Activated CD4-positive, alpha-beta T cell treated with anti-CD3 and anti-CD28 coated beads for 48 hours (primary cell): ENCODE measurements around the gene CSNK1G2.

Experiments used
- DNase-seq: peaks from one replicate; pipeline ENCODE4 v3.0.0-alpha.2; 2020

The CSNK1G2 gene

GRCh38 chr19:1991018-1991913 is 50.3 kb downstream of the CSNK1G2 start:
- DNase-seq: no peak

- DNase-seq: peak; percentile 38
These were observed 51.8 kb downstream of the CSNK1G2 start for GRCh38 chr19:1992759-1993260.

GRCh38 chr19:1997353-1998233 is 56.6 kb downstream of the CSNK1G2 start:
- no peak for DNase-seq

GRCh38 chr19:1998712-1999708 is 58.0 kb downstream of the CSNK1G2 start:
- no peak for DNase-seq

- no peak for DNase-seq
These were observed 59.0 kb downstream of the CSNK1G2 start for GRCh38 chr19:1999856-2000515.

- DNase-seq: no peak
These were observed 62.9 kb downstream of the CSNK1G2 start for GRCh38 chr19:2003874-2004273.

- DNase-seq: no peak
These were observed 69.2 kb downstream of the CSNK1G2 start for GRCh38 chr19:2010135-2010668.

GRCh38 chr19:2011169-2011568 is 70.2 kb downstream of the CSNK1G2 start:
- DNase-seq: no peak

GRCh38 chr19:2012941-2013682 is 72.1 kb downstream of the CSNK1G2 start:
- no peak for DNase-seq

GRCh38 chr19:2013683-2013961 is 72.7 kb downstream of the CSNK1G2 start:
- no peak for DNase-seq

- no peak for DNase-seq
These were observed 73.2 kb downstream of the CSNK1G2 start for GRCh38 chr19:2014131-2014571.

- DNase-seq: peak; percentile 33
These were observed 74.0 kb downstream of the CSNK1G2 start for GRCh38 chr19:2014731-2015607.

- DNase-seq: peak; percentile 62
These were observed 74.6 kb downstream of the CSNK1G2 start, which contains the start of gene BTBD2 for GRCh38 chr19:2015608-2015950. Gene BTBD2, minus strand, starts transcription at chr19:2015714. Its CDS starts 11 bp downstream, at chr19:2015703.

- peak; percentile 63 for DNase-seq
These were observed 75.3 kb downstream of the CSNK1G2 start for GRCh38 chr19:2016041-2016807.

- no peak for DNase-seq
These were observed 77.8 kb downstream of the CSNK1G2 start for GRCh38 chr19:2018752-2019151.

- DNase-seq: no peak
These were observed 80.6 kb downstream of the CSNK1G2 start for GRCh38 chr19:2021453-2022140.

GRCh38 chr19:2022289-2022688 is 81.3 kb downstream of the CSNK1G2 start:
- DNase-seq: no peak

GRCh38 chr19:2026770-2027169 is 85.8 kb downstream of the CSNK1G2 start:
- DNase-seq: no peak
